Effector memory CD8-positive, alpha-beta T cell (primary cell): Measurements from ENCODE around the gene C4orf46.

Experiments used
- ATAC-seq: fragments of 150-1000 bp; cut with Tn5 transposase; replicated peaks from 2 replicates; pipeline ENCODE4 v1.10.0; 2021; ENCODE audit warnings: mild to moderate bottlenecking, moderate library complexity
- DNase-seq, 3 experiments: peaks; one replicate each; pipeline ENCODE4 v3.0.0; 2021
- H3K27ac Mint-ChIP-seq, 2 donors: one replicate each; pipeline ENCODE4 v1.8.0; 2022; ENCODE audit warnings: mild to moderate bottlenecking in 2 of 2, mixed read lengths in 2 of 2, moderate library complexity in 2 of 2
- H3K27me3 Mint-ChIP-seq, 2 donors: one replicate each; pipeline ENCODE4 v1.8.0; 2022; ENCODE audit warnings: mixed read lengths in 2 of 2
- H3K36me3 Mint-ChIP-seq: one replicate; pipeline ENCODE4 v1.8.0; 2022; ENCODE audit warnings: mild to moderate bottlenecking, moderate library complexity, mixed read lengths; ENCODE audit not compliant: insufficient read depth
- H3K4me1 Mint-ChIP-seq, 2 donors: one replicate each; pipeline ENCODE4 v1.8.0; 2022; ENCODE audit warnings: low read depth in 2 of 2, mixed read lengths in 2 of 2
- H3K4me3 Mint-ChIP-seq, 2 donors: one replicate each; pipeline ENCODE4 v1.8.0; 2022; ENCODE audit warnings: mild to moderate bottlenecking in 2 of 2, mixed read lengths in 2 of 2, moderate library complexity in 2 of 2
- H3K9me3 Mint-ChIP-seq, 2 donors: one replicate each; pipeline ENCODE4 v1.8.0; 2022; ENCODE audit warnings: mixed read lengths in 2 of 2

Gene C4orf46

GRCh38 chr4:158636619-158637018, 35.1 kb downstream of the C4orf46 start:
- no peaks in the 10 kb centered on the region for H3K36me3 Mint-ChIP-seq
- peaks cover 23 to 39% of the 10 kb centered on the region in 2 donors for H3K27me3 Mint-ChIP-seq
- H3K4me3 Mint-ChIP-seq: no peak overlapping the region
- no peak overlapping the region for H3K27ac Mint-ChIP-seq
- H3K9me3 Mint-ChIP-seq: no peaks in the 10 kb centered on the region
- ATAC-seq (no peak), DNase-seq (no peak)
- H3K4me1 Mint-ChIP-seq: no peaks in the 10 kb centered on the region

- Mint-ChIP-seq H3K4me3 (no peak overlapping the region), H3K36me3 (no peaks in the 10 kb centered on the region), H3K27ac (no peak overlapping the region), H3K4me1 (no peaks in the 10 kb centered on the region), H3K27me3 (peaks cover 0 to 28% of the 10 kb centered on the region in 2 donors), H3K9me3 (no peaks in the 10 kb centered on the region)
- ATAC-seq: no peak
- no peak for DNase-seq
Observed at GRCh38 chr4:158630893-158631292, 40.8 kb downstream of the C4orf46 start.

- peaks cover 0 to 16% of the 10 kb centered on the region in 2 donors for H3K27me3 Mint-ChIP-seq
- H3K27ac Mint-ChIP-seq: no peak overlapping the region
- no peaks in the 10 kb centered on the region for H3K9me3 Mint-ChIP-seq
- ATAC-seq: no peak
- H3K4me3 Mint-ChIP-seq: no peak overlapping the region
- peaks cover 2% of the 10 kb centered on the region for H3K36me3 Mint-ChIP-seq
- no peak for DNase-seq
- H3K4me1 Mint-ChIP-seq: no peaks in the 10 kb centered on the region
Observed at GRCh38 chr4:158625544-158625943, 46.1 kb downstream of the C4orf46 start.

GRCh38 chr4:158624889-158625478, 46.7 kb downstream of the C4orf46 start:
- Mint-ChIP-seq H3K27ac (no peak overlapping the region), H3K36me3 (peaks cover 2% of the 10 kb centered on the region), H3K27me3 (peaks cover 2 to 18% of the 10 kb centered on the region in 2 donors), H3K4me1 (no peaks in the 10 kb centered on the region), H3K9me3 (no peaks in the 10 kb centered on the region), H3K4me3 (no peak overlapping the region)
- DNase-seq (no peak), ATAC-seq (peak; percentile 32)

- DNase-seq (no peak), ATAC-seq (no peak)
- Mint-ChIP-seq H3K4me1 (no peaks in the 10 kb centered on the region), H3K27ac (no peak overlapping the region), H3K27me3 (peaks cover 11 to 24% of the 10 kb centered on the region in 2 donors), H3K4me3 (no peak overlapping the region), H3K9me3 (no peaks in the 10 kb centered on the region), H3K36me3 (peaks cover 2% of the 10 kb centered on the region)
Observed at GRCh38 chr4:158622251-158622650, 49.4 kb downstream of the C4orf46 start.

- Mint-ChIP-seq H3K9me3 (no peaks in the 10 kb centered on the region), H3K27me3 (peaks cover 11 to 24% of the 10 kb centered on the region in 2 donors), H3K4me3 (no peak overlapping the region), H3K36me3 (peaks cover 2% of the 10 kb centered on the region), H3K27ac (no peak overlapping the region), H3K4me1 (no peaks in the 10 kb centered on the region)
- DNase-seq: no peak
- ATAC-seq: no peak
Observed at GRCh38 chr4:158621729-158622128, 50.0 kb downstream of the C4orf46 start.

GRCh38 chr4:158617956-158618355, 53.7 kb downstream of the C4orf46 start:
- H3K9me3 Mint-ChIP-seq: no peaks in the 10 kb centered on the region
- H3K4me1 Mint-ChIP-seq: no peaks in the 10 kb centered on the region
- no peak overlapping the region for H3K4me3 Mint-ChIP-seq
- peaks cover 2% of the 10 kb centered on the region for H3K36me3 Mint-ChIP-seq
- H3K27ac Mint-ChIP-seq: no peak overlapping the region
- ATAC-seq (no peak), DNase-seq (no peak)
- H3K27me3 Mint-ChIP-seq: peaks cover 34 to 35% of the 10 kb centered on the region in 2 donors
